GM12878 (cell line): Measurements from ENCODE around the gene LCOR. TPM values are rescaled to one million over a fixed set of nuclear protein-coding genes. Genes with fewer than 3 reads are reported as not detected.

Experiments
- BRCA1 ChIP-seq: IDR thresholded peaks from 2 replicates; pipeline ENCODE4 v1.6.1; 2011; ENCODE audit warnings: low read depth, low read length, improper control_type of control experiment
- ESRRA ChIP-seq: IDR thresholded peaks from 2 replicates; pipeline ENCODE4 v1.6.1; 2012; ENCODE audit warnings: mild to moderate bottlenecking, low read length, improper control_type of control experiment
- HCFC1 ChIP-seq: fragments of 150-350 bp; IDR thresholded peaks from 2 replicates; pipeline ENCODE4 v1.6.1; 2014; ENCODE audit warnings: low read length
- NBN ChIP-seq: fragments of 450-650 bp; IDR thresholded peaks from 2 replicates; pipeline ENCODE4 v1.6.1; 2016
- NFIC ChIP-seq: IDR thresholded peaks from 2 replicates; pipeline ENCODE4 v1.6.1; 2012; ENCODE audit warnings: low read depth, mild to moderate bottlenecking, inconsistent platforms, low read length, moderate library complexity
- NR2C1 ChIP-seq: fragments of 450-650 bp; IDR thresholded peaks from 2 replicates; pipeline ENCODE4 v1.6.1; 2017; ENCODE audit warnings: antibody characterized with exemption, mild to moderate bottlenecking, moderate library complexity
- NRF1 ChIP-seq: conservative IDR thresholded peaks from 2 replicates; pipeline ENCODE4 v1.6.1; 2011; ENCODE audit warnings: mild to moderate bottlenecking, low read depth, low read length, improper control_type of control experiment
- POLR2A ChIP-seq: IDR thresholded peaks from 2 replicates; pipeline ENCODE4 v1.6.1; 2011; ENCODE audit warnings: low read depth, mild to moderate bottlenecking, low read length
- POU2F2 ChIP-seq: IDR thresholded peaks from 3 replicates; pipeline ENCODE4 v1.6.1; 2011; ENCODE audit warnings: low read depth, mild to moderate bottlenecking, low read length, borderline replicate concordance
- SIX5 ChIP-seq: IDR thresholded peaks from 2 replicates; pipeline ENCODE4 v1.6.1; 2011; ENCODE audit warnings: mild to moderate bottlenecking, low read depth, low read length, moderate library complexity; ENCODE audit not compliant: severe bottlenecking
- SMAD5 ChIP-seq: IDR thresholded peaks from 2 replicates; pipeline ENCODE4 v1.6.1; 2016; ENCODE audit warnings: antibody characterized with exemption, low read depth
- SRF ChIP-seq, 2 experiments: IDR thresholded peaks; 2 replicates each; pipeline ENCODE4 v1.6.1; 2011; ENCODE audit warnings: low read depth in 2 of 2, low read length in 2 of 2, mild to moderate bottlenecking in 1 of 2, moderate library complexity in 1 of 2
- TBL1XR1 ChIP-seq: IDR thresholded peaks from 2 replicates; pipeline ENCODE4 v1.6.1; 2012; ENCODE audit warnings: low read depth, low read length, improper control_type of control experiment
- WRNIP1 ChIP-seq: IDR thresholded peaks from 2 replicates; pipeline ENCODE4 v1.6.1; 2011; ENCODE audit warnings: low read depth, low read length, improper control_type of control experiment, borderline replicate concordance
- ZBED1 ChIP-seq: IDR thresholded peaks from 2 replicates; pipeline ENCODE4 v1.6.1; 2016; ENCODE audit warnings: borderline replicate concordance
- ZNF622 ChIP-seq: fragments of 450-650 bp; IDR thresholded peaks from 2 replicates; pipeline ENCODE4 v1.6.1; 2017; ENCODE audit warnings: mild to moderate bottlenecking, inconsistent platforms
- ZZZ3 ChIP-seq: IDR thresholded peaks from 2 replicates; pipeline ENCODE4 v1.6.1; 2011; ENCODE audit warnings: low read depth; ENCODE audit not compliant: control insufficient read depth, insufficient read length
- polyA plus RNA-seq, 11 experiments: library from polyadenylated mRNA; depleted of rRNA in 4 of 11; unstranded in 6 of 11; stranded (reverse) in 5 of 11; fragments of >200 nt; fragmentation: Nextera tagmentation in 4 of 11; fragmentation: Illumina TruSeq in 1 of 11; extraction: Ambion mirVana in 4 of 11; extraction: Trizol in 1 of 11; gene quantifications; 1 replicate in 1 of 11; 2 replicates in 10 of 11; pipeline versions ENCODE4 v1.2.1 to v1.2.3, GENCODE V29; 2011 to 2016; ENCODE audit warnings: inconsistent platforms in 2 of 11, missing spikeins in 2 of 11, low read depth in 1 of 11
- total RNA-seq, 4 experiments: library from RNA; depleted of rRNA in 3 of 4; stranded (reverse); fragments of >200 nt in 3 of 4; fragmentation: Illumina TruSeq in 1 of 4; extraction: Trizol in 1 of 4; gene quantifications; 2 replicates each; pipeline versions ENCODE4 v1.2.1 to v1.2.3, GENCODE V29; 2013 to 2021
- TF ChIP-seq, protein P1 (sequence below): IDR thresholded peaks from 2 replicates; pipeline ENCODE4 v1.6.1; 2011; ENCODE audit warnings: low read depth, low read length, improper control_type of control experiment, borderline replicate concordance
- TF ChIP-seq, protein P2 (sequence below): IDR thresholded peaks from 2 replicates; pipeline ENCODE4 v1.6.1; 2011; ENCODE audit warnings: borderline replicate concordance, low read depth, mild to moderate bottlenecking, moderate library complexity, mixed read lengths, low read length; ENCODE audit not compliant: insufficient read depth; ENCODE audit errors: extremely low read length
- TF ChIP-seq, protein P3 (sequence below): IDR thresholded peaks from 2 replicates; pipeline ENCODE4 v1.6.1; 2012; ENCODE audit warnings: improper control_type of control experiment, low read depth, low read length; ENCODE audit not compliant: insufficient replicate concordance
- TF ChIP-seq, protein P4 (sequence below): fragments of 450-650 bp; IDR thresholded peaks from 2 replicates; pipeline ENCODE4 v1.6.1; 2017; ENCODE audit warnings: low read depth, mild to moderate bottlenecking, moderate library complexity

Gene LCOR
- total and polyA plus RNA-seq, 10 of the 15 experiments (the other 5 are each of a cell fraction or from before 2014, with no cell fraction given): 1.6 to 22.0 (median 13.2) TPM

DNA sequence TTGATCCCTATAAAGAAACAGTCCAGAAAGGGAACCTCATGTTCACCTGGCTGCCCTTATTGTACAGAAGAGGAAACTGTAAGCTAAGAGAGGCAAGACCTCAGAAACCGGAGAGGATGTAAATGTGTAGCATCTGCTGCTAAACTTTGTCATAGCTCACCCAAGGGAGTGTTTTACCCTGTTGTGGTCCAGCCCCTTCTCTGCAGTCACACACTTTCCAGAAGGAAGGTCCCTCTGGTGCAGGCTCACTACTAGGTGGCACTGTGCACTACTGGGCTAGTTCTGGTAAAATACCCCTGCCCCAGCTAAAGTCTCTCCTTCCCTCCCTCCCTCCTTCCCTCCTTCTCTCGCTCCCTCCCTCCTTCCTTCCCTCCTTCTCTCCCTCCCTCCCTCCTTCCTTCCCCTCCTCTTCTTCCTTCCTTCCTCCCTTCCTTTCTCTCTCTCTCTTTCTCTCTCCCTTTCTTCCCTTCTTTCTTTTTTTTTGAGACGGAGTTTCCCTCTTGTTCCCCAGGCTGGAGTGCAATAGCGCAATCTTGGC, 42.5 kb upstream of the LCOR start (continued):
- no peak for TF ChIP-seq HCFC1
- TF ChIP-seq SMAD5: no peak
- TF ChIP-seq, protein P1, sequence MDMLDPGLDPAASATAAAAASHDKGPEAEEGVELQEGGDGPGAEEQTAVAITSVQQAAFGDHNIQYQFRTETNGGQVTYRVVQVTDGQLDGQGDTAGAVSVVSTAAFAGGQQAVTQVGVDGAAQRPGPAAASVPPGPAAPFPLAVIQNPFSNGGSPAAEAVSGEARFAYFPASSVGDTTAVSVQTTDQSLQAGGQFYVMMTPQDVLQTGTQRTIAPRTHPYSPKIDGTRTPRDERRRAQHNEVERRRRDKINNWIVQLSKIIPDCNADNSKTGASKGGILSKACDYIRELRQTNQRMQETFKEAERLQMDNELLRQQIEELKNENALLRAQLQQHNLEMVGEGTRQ: no peak
- TF ChIP-seq NRF1: no peak
- TF ChIP-seq NFIC: 0 out of 2 replicates have a peak, but pooled peaks have one; percentile 38
- no peak for TF ChIP-seq POLR2A
- peak; percentile 50; the same call in 1 of the 2 replicates for TF ChIP-seq NBN
- no peak for TF ChIP-seq SRF (IDR thresholded peaks at IDR 0.05; ENCODE audit: low read depth in 2 of 2, low read length in 2 of 2)
- TF ChIP-seq, protein P2, sequence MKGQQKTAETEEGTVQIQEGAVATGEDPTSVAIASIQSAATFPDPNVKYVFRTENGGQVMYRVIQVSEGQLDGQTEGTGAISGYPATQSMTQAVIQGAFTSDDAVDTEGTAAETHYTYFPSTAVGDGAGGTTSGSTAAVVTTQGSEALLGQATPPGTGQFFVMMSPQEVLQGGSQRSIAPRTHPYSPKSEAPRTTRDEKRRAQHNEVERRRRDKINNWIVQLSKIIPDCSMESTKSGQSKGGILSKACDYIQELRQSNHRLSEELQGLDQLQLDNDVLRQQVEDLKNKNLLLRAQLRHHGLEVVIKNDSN: no peak
- no peak for TF ChIP-seq SIX5
- no peak for TF ChIP-seq ESRRA
- TF ChIP-seq ZBED1: no peak
- TF ChIP-seq ZNF622: no peak
- TF ChIP-seq, protein P3, sequence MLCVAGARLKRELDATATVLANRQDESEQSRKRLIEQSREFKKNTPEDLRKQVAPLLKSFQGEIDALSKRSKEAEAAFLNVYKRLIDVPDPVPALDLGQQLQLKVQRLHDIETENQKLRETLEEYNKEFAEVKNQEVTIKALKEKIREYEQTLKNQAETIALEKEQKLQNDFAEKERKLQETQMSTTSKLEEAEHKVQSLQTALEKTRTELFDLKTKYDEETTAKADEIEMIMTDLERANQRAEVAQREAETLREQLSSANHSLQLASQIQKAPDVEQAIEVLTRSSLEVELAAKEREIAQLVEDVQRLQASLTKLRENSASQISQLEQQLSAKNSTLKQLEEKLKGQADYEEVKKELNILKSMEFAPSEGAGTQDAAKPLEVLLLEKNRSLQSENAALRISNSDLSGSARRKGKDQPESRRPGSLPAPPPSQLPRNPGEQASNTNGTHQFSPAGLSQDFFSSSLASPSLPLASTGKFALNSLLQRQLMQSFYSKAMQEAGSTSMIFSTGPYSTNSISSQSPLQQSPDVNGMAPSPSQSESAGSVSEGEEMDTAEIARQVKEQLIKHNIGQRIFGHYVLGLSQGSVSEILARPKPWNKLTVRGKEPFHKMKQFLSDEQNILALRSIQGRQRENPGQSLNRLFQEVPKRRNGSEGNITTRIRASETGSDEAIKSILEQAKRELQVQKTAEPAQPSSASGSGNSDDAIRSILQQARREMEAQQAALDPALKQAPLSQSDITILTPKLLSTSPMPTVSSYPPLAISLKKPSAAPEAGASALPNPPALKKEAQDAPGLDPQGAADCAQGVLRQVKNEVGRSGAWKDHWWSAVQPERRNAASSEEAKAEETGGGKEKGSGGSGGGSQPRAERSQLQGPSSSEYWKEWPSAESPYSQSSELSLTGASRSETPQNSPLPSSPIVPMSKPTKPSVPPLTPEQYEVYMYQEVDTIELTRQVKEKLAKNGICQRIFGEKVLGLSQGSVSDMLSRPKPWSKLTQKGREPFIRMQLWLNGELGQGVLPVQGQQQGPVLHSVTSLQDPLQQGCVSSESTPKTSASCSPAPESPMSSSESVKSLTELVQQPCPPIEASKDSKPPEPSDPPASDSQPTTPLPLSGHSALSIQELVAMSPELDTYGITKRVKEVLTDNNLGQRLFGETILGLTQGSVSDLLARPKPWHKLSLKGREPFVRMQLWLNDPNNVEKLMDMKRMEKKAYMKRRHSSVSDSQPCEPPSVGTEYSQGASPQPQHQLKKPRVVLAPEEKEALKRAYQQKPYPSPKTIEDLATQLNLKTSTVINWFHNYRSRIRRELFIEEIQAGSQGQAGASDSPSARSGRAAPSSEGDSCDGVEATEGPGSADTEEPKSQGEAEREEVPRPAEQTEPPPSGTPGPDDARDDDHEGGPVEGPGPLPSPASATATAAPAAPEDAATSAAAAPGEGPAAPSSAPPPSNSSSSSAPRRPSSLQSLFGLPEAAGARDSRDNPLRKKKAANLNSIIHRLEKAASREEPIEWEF: no peak
- no peak for TF ChIP-seq TBL1XR1
- TF ChIP-seq, protein P4, sequence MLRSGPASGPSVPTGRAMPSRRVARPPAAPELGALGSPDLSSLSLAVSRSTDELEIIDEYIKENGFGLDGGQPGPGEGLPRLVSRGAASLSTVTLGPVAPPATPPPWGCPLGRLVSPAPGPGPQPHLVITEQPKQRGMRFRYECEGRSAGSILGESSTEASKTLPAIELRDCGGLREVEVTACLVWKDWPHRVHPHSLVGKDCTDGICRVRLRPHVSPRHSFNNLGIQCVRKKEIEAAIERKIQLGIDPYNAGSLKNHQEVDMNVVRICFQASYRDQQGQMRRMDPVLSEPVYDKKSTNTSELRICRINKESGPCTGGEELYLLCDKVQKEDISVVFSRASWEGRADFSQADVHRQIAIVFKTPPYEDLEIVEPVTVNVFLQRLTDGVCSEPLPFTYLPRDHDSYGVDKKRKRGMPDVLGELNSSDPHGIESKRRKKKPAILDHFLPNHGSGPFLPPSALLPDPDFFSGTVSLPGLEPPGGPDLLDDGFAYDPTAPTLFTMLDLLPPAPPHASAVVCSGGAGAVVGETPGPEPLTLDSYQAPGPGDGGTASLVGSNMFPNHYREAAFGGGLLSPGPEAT: peak; percentile 52; the same call in 1 of the 2 replicates
- TF ChIP-seq POU2F2: no peak
- no peak for TF ChIP-seq NR2C1
- TF ChIP-seq WRNIP1: no peak
- TF ChIP-seq BRCA1: no peak
- no peak for TF ChIP-seq ZZZ3
